Activated T-cell treated with anti-CD3 and anti-CD28 coated beads, Interleukin-2, amount 50 U/mL, for 24 hours (primary cell): Measurements from ENCODE around the gene MPC1.
A peak's percentile ranks its signal among the peaks of the same experiment; 100 is the strongest.

Source experiments
- DNase-seq: peaks from one replicate; pipeline ENCODE4 v3.0.0-alpha.2; 2020
- H3K27ac Mint-ChIP-seq: 2 replicates; pipeline ENCODE4 v1.8.0; 2020; ENCODE audit warnings: mild to moderate bottlenecking, mixed read lengths
- H3K27me3 Mint-ChIP-seq: 2 replicates; pipeline ENCODE4 v1.8.0; 2020; ENCODE audit warnings: mixed read lengths
- H3K36me3 Mint-ChIP-seq: 2 replicates; pipeline ENCODE4 v1.8.0; 2020; ENCODE audit warnings: low read depth, mixed read lengths
- H3K4me1 Mint-ChIP-seq: 2 replicates; pipeline ENCODE4 v1.8.0; 2020; ENCODE audit warnings: low read depth, mixed read lengths
- H3K4me3 Mint-ChIP-seq: 2 replicates; pipeline ENCODE4 v1.8.0; 2020; ENCODE audit warnings: mild to moderate bottlenecking, moderate library complexity, mixed read lengths
- H3K9me3 Mint-ChIP-seq: 2 replicates; pipeline ENCODE4 v1.8.0; 2020; ENCODE audit warnings: mixed read lengths

The MPC1 gene

GRCh38 chr6:166335378-166336302, 47.1 kb downstream of the MPC1 start:
- Mint-ChIP-seq H3K4me3 (no peak overlapping the region), H3K27me3 (no peaks in the 10 kb centered on the region), H3K36me3 (peaks cover 19% of the 10 kb centered on the region), H3K9me3 (no peaks in the 10 kb centered on the region), H3K27ac (peak overlapping the region; percentile 31), H3K4me1 (peaks cover 56% of the 10 kb centered on the region)
- no peak for DNase-seq

GRCh38 chr6:166334878-166335277, 47.9 kb downstream of the MPC1 start:
- Mint-ChIP-seq H3K4me3 (no peak overlapping the region), H3K27me3 (no peaks in the 10 kb centered on the region), H3K4me1 (peaks cover 58% of the 10 kb centered on the region), H3K27ac (peak overlapping the region; percentile 16), H3K9me3 (no peaks in the 10 kb centered on the region), H3K36me3 (peaks cover 21% of the 10 kb centered on the region)
- no peak for DNase-seq

GRCh38 chr6:166333172-166333995, 49.4 kb downstream of the MPC1 start:
- Mint-ChIP-seq H3K27ac (peak overlapping the region; percentile 65), H3K9me3 (no peaks in the 10 kb centered on the region), H3K27me3 (no peaks in the 10 kb centered on the region), H3K4me3 (peak overlapping the region; percentile 35), H3K36me3 (peaks cover 32% of the 10 kb centered on the region), H3K4me1 (peaks cover 60% of the 10 kb centered on the region)
- DNase-seq: no peak

GRCh38 chr6:166331503-166332415, 51.0 kb downstream of the MPC1 start:
- Mint-ChIP-seq H3K9me3 (no peaks in the 10 kb centered on the region), H3K36me3 (peaks cover 44% of the 10 kb centered on the region), H3K4me1 (peaks cover 61% of the 10 kb centered on the region), H3K4me3 (no peak overlapping the region), H3K27me3 (no peaks in the 10 kb centered on the region), H3K27ac (no peak overlapping the region)
- no peak for DNase-seq

GRCh38 chr6:166330612-166331011, 52.1 kb downstream of the MPC1 start:
- Mint-ChIP-seq H3K4me3 (no peak overlapping the region), H3K4me1 (peaks cover 50% of the 10 kb centered on the region), H3K27me3 (no peaks in the 10 kb centered on the region), H3K27ac (no peak overlapping the region), H3K36me3 (peaks cover 53% of the 10 kb centered on the region), H3K9me3 (no peaks in the 10 kb centered on the region)
- DNase-seq: no peak

GRCh38 chr6:166325383-166326042, 57.2 kb downstream of the MPC1 start:
- Mint-ChIP-seq H3K4me3 (no peak overlapping the region), H3K36me3 (peaks cover 79% of the 10 kb centered on the region), H3K27me3 (no peaks in the 10 kb centered on the region), H3K4me1 (peaks cover 6% of the 10 kb centered on the region), H3K9me3 (no peaks in the 10 kb centered on the region), H3K27ac (no peak overlapping the region)
- DNase-seq: no peak

- H3K4me1 Mint-ChIP-seq: peaks cover 3% of the 10 kb centered on the region
- no peaks in the 10 kb centered on the region for H3K27me3 Mint-ChIP-seq
- H3K4me3 Mint-ChIP-seq: no peak overlapping the region
- H3K27ac Mint-ChIP-seq: no peak overlapping the region
- DNase-seq: no peak
- H3K36me3 Mint-ChIP-seq: peaks cover 84% of the 10 kb centered on the region
- H3K9me3 Mint-ChIP-seq: no peaks in the 10 kb centered on the region
Measured at GRCh38 chr6:166323395-166323794, 59.3 kb downstream of the MPC1 start.

- Mint-ChIP-seq H3K4me3 (no peak overlapping the region), H3K9me3 (no peaks in the 10 kb centered on the region), H3K27ac (peak overlapping the region; percentile 26), H3K36me3 (peaks cover 49% of the 10 kb centered on the region), H3K4me1 (no peaks in the 10 kb centered on the region), H3K27me3 (no peaks in the 10 kb centered on the region)
- no peak for DNase-seq
Measured at GRCh38 chr6:166318649-166319600, 63.8 kb downstream of the MPC1 start.

GRCh38 chr6:166318227-166318626, 64.5 kb downstream of the MPC1 start:
- Mint-ChIP-seq H3K4me3 (no peak overlapping the region), H3K4me1 (no peaks in the 10 kb centered on the region), H3K36me3 (peaks cover 42% of the 10 kb centered on the region), H3K9me3 (no peaks in the 10 kb centered on the region), H3K27ac (peak overlapping the region; percentile 26), H3K27me3 (no peaks in the 10 kb centered on the region)
- DNase-seq: no peak

GRCh38 chr6:166317261-166318212, 65.2 kb downstream of the MPC1 start:
- Mint-ChIP-seq H3K9me3 (no peaks in the 10 kb centered on the region), H3K4me1 (no peaks in the 10 kb centered on the region), H3K27ac (no peak overlapping the region), H3K36me3 (peaks cover 36% of the 10 kb centered on the region), H3K27me3 (no peaks in the 10 kb centered on the region), H3K4me3 (no peak overlapping the region)
- DNase-seq: no peak

- peaks cover 20% of the 10 kb centered on the region for H3K36me3 Mint-ChIP-seq
- H3K27me3 Mint-ChIP-seq: no peaks in the 10 kb centered on the region
- DNase-seq: no peak
- no peaks in the 10 kb centered on the region for H3K9me3 Mint-ChIP-seq
- H3K27ac Mint-ChIP-seq: no peak overlapping the region
- H3K4me1 Mint-ChIP-seq: no peaks in the 10 kb centered on the region
- H3K4me3 Mint-ChIP-seq: no peak overlapping the region
Measured at GRCh38 chr6:166315436-166315835, 67.3 kb downstream of the MPC1 start.
